Motor neuron (in vitro differentiated cells): Measurements from ENCODE around the gene MRGPRX4. TPM values are rescaled to one million over a fixed set of nuclear protein-coding genes. Genes with fewer than 3 reads are reported as not detected.

Source experiments
- total RNA-seq, 8 experiments: library from RNA; unstranded; fragments of 300-600 nt; gene quantifications; 2 replicates each; pipeline versions ENCODE4 v1.2.3 to v1.2.4, GENCODE V29; 2022

MRGPRX4 gene
- total RNA-seq, 8 experiments from 2014 or later: 0.20 TPM; not detected in 7

Other genes starting within 250 kb of the MRGPRX4 start
- gene SERGEF, start 159.8 kb upstream of the MRGPRX4 start, total RNA-seq: 10 to 100 TPM; 20.5 to 39.0 (median 29.5) TPM
- gene TPH1, start 126.6 kb upstream of the MRGPRX4 start, total RNA-seq: 1 to 10 TPM in 1 of 8 experiments, under 1 TPM in 7; 0.15 to 1.4 (median 0.47) TPM
- gene SAAL1, start 66.8 kb upstream of the MRGPRX4 start, total RNA-seq: 10 to 100 TPM in 7 of 8 experiments, 1 to 10 TPM in 1; 7.5 to 36.2 (median 27.3) TPM
- gene MRGPRX3, start 40.3 kb upstream of the MRGPRX4 start, total RNA-seq: under 1 TPM in 2 of 8 experiments, not detected in 6; 0.24 to 0.49 TPM
- gene SAA4, start 64.0 kb downstream of the MRGPRX4 start, total RNA-seq: not detected
- gene SAA2, start 75.8 kb downstream of the MRGPRX4 start, total RNA-seq: 1 to 10 TPM in 1 of 8 experiments, under 1 TPM in 3, not detected in 4; 0.29 to 1.1 (median 0.65) TPM
- 1 to 10 TPM in 1 of 8 experiments, not detected in 7; 1.7 TPM for gene SAA1, start 93.4 kb downstream of the MRGPRX4 start, total RNA-seq
- 10 to 100 TPM; 12.9 to 33.2 (median 19.0) TPM for gene HPS5, start 149.3 kb downstream of the MRGPRX4 start, total RNA-seq
- 10 to 100 TPM; 22.9 to 88.8 (median 41.7) TPM for gene GTF2H1, start 149.7 kb downstream of the MRGPRX4 start, total RNA-seq
- 100 to 1,000 TPM; 227 to 767 (median 525) TPM for gene LDHA, start 221.7 kb downstream of the MRGPRX4 start, total RNA-seq
- gene LDHC, start 239.5 kb downstream of the MRGPRX4 start, total RNA-seq: 1 to 10 TPM in 1 of 8 experiments, not detected in 7; 2.4 TPM